Sciatic nerve (tissue), 1 donor: Measurements from ENCODE around the gene COPZ1. TPM values are rescaled to one million over a fixed set of nuclear protein-coding genes. Genes with fewer than 3 reads are reported as not detected.

Source experiments
- microRNA-seq: library from miRNA; unstranded; fragments of <30 nt; microRNA quantifications from one replicate; pipeline ENCODE4 v1.2.0, GENCODE V29; 2020
- total RNA-seq: library from RNA; stranded (reverse); fragmentation: NEBNext Ultra II Directional; extraction: Animal tissue kit (Norgen Biotek cat#: 25700); gene quantifications from one replicate; pipeline ENCODE4 v1.2.1, GENCODE V29; 2021
- donor health status: DM: no; HTN: no; CAD: no.

The COPZ1 gene
- total RNA-seq, 1 donor from 2014 or later = 72.5 TPM

Small RNAs within 50 kb of the gene (microRNA-seq; reads per million reads assigned to microRNA genes)
- gene MIR148B = 233 reads per million, percentile 66 among the genes with 10 or more reads in this experiment

Other genes with a start within 250 kb of the COPZ1 start
- 25.3 TPM for gene SMUG1, start 136.1 kb upstream of the COPZ1 start, total RNA-seq
- 77.9 TPM for gene CBX5, start 45.0 kb upstream of the COPZ1 start, total RNA-seq
- 694 TPM for gene HNRNPA1, start 44.4 kb upstream of the COPZ1 start, total RNA-seq
- 7.7 TPM for gene NFE2, start 24.1 kb upstream of the COPZ1 start, total RNA-seq
- gene GPR84, start 39.4 kb downstream of the COPZ1 start, total RNA-seq = 0.53 TPM
- gene ZNF385A, start 59.6 kb downstream of the COPZ1 start, total RNA-seq = 12.0 TPM
- gene ITGA5, start 94.1 kb downstream of the COPZ1 start, total RNA-seq = 82.3 TPM
- gene GTSF1, start 148.5 kb downstream of the COPZ1 start, total RNA-seq = not detected
- gene NCKAP1L, start 172.6 kb downstream of the COPZ1 start, total RNA-seq = 27.8 TPM
- gene PDE1B, start 224.5 kb downstream of the COPZ1 start, total RNA-seq = 4.5 TPM